Sigmoid colon (tissue), 7 donors: ENCODE measurements around the gene PRICKLE3. TPM values are rescaled to one million over a fixed set of nuclear protein-coding genes. Genes with fewer than 3 reads are reported as not detected.

Source experiments
- DNase-seq: peaks from one replicate; pipeline ENCODE4 v3.0.0-alpha.2; 2019
- H3K27ac ChIP-seq, 4 donors: fragments of 200-600 bp; sonication (generic); one replicate each; pipeline ENCODE4 v1.5.1; 2016 to 2019; ENCODE audit warnings: mild to moderate bottlenecking in 1 of 4
- H3K27me3 ChIP-seq, 3 donors: fragments of 200-600 bp; sonication (generic); one replicate each; pipeline ENCODE4 v1.5.1; 2019; ENCODE audit warnings: mild to moderate bottlenecking in 1 of 3
- H3K36me3 ChIP-seq, 4 donors: fragments of 200-600 bp; sonication (generic); one replicate each; pipeline ENCODE4 v1.5.1; 2016 to 2019
- H3K4me1 ChIP-seq, 4 donors: fragments of 200-600 bp; sonication (generic); one replicate each; pipeline ENCODE4 v1.5.1; 2017 to 2019
- H3K4me3 ChIP-seq, 4 donors: fragments of 200-600 bp; sonication (generic); one replicate each; pipeline ENCODE4 v1.5.1; 2017 to 2019; ENCODE audit warnings: mild to moderate bottlenecking in 2 of 4, moderate library complexity in 1 of 4
- H3K9me3 ChIP-seq, 4 donors: fragments of 200-600 bp in 3 of 4; sonication (generic) in 3 of 4; one replicate each; pipeline versions ENCODE4 v1.5.1 to v1.6.1; 2013 to 2019
- EP300 ChIP-seq, 4 donors: sonication (generic); formaldehyde crosslinking; IDR thresholded peaks; one replicate each; pipeline ENCODE4 v1.6.1; 2017; ENCODE audit warnings: antibody characterized with exemption in 4 of 4
- POLR2A ChIP-seq, 2 donors: fragments of 450-650 bp; IDR thresholded peaks; one replicate each; pipeline ENCODE4 v1.6.1; 2016; ENCODE audit warnings: antibody characterized with exemption in 2 of 2, mild to moderate bottlenecking in 2 of 2, moderate library complexity in 2 of 2
- POLR2AphosphoS5 ChIP-seq, 4 donors: sonication (generic); formaldehyde crosslinking; IDR thresholded peaks; one replicate each; pipeline ENCODE4 v1.6.1; 2017; ENCODE audit warnings: antibody characterized with exemption in 4 of 4
- WGBS, 2 donors: extraction: QIAGEN DNeasy Blood & Tissue Kit; methylation state at CpG; one replicate each; pipeline ENCODE4 v1.1.7; 2013; 5-methylcytosine and 5-hydroxymethylcytosine counted together
- intact Hi-C: fragments of 100-400 bp; cut with DNase I; formaldehyde crosslinking; loops from one replicate; pipeline ENCODE4 v1.15.1; 2023
- polyA plus RNA-seq, 3 donors: library from polyadenylated mRNA; stranded (reverse); fragments of 200-250 nt; gene quantifications; one replicate each; pipeline ENCODE4 v1.2.3, GENCODE V29; 2013
- total RNA-seq, 4 donors: library from RNA; depleted of rRNA; stranded (reverse); fragments of >200 nt; gene quantifications; one replicate each; pipeline ENCODE4 v1.1.0, GENCODE V29; 2016
- TF ChIP-seq, protein P1 (sequence below), 4 experiments: fragments of 450-650 bp in 3 of 4; fragments of 200-600 bp in 1 of 4; IDR thresholded peaks; one replicate each; pipeline ENCODE4 v1.5.1; 2016 to 2019; ENCODE audit warnings: antibody characterized with exemption in 4 of 4, mild to moderate bottlenecking in 3 of 4, moderate library complexity in 2 of 4
- donor health status: healthy with polysubstance abuse.
- donor health status: Bipolar disorder and iron deficiency.
- donor health status: healthy.

Gene PRICKLE3
- total and polyA plus RNA-seq, 7 donors: 4.8 to 13.0 (median 8.9) TPM

DNA sequence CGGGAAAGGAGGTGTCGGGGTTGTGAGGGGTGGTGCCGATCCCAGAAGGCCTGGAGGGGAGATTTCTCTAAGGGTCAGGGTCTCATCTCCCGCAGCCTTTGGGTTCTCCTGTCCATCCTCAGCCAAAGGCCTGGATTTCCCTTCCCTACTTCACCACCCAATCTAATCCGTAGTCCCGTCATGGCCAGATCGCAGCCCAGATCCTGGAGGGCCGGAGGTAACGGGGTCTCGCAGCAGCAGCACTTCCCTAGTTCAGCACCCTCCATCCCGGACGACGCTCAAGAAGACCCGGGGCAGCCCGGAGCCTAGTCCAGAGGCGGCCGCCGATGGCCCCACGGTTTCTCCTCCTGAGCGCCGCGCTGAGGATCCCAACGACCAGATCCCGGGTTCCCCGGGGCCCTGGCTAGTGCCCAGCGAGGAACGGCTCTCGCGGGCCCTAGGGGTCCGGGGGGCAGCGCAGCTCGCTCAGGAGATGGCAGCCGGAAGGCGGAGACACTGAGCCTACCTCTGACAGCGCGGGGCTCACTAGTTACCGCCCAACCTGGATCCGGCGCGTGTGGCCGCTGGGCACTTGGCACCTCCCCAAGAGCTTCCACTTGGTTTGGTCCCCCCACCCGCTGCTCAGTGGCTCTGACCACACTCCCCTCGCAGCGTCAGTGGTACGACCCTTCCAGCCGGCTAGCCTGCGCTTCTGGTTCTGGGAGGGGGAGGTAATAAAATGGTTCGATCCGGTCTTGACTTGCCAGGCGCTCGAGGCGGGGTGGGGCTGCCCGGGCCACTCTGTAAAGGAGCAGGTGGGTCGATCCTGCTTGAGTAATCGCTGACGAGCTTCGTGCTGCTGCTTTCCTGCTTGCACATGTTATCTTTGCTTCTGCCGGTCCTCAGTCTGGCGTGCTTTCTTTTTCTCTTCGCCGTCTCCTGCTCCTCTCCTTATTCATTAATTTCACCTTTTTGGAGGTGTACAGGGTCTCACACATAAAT is 20.0 kb downstream of the PRICKLE3 start:
- H3K27ac ChIP-seq: peak overlapping the region; percentile 89 to 92 (median 91)
- DNase-seq: peak; percentile 93
- no peaks in the 10 kb centered on the region for H3K27me3 ChIP-seq
- intact Hi-C loops: loop anchor here (10.0 kb wide), 1 partner anchor 121 kb away; the partner anchor contains the start of gene TFE3
- H3K9me3 ChIP-seq: no peaks in the 10 kb centered on the region
- H3K36me3 ChIP-seq: no peaks in the 10 kb centered on the region
- peak in 3 of 4 donors; percentile 30 to 65 (median 49) for TF ChIP-seq POLR2AphosphoS5 (IDR thresholded peaks at IDR 0.05)
- TF ChIP-seq, protein P1, sequence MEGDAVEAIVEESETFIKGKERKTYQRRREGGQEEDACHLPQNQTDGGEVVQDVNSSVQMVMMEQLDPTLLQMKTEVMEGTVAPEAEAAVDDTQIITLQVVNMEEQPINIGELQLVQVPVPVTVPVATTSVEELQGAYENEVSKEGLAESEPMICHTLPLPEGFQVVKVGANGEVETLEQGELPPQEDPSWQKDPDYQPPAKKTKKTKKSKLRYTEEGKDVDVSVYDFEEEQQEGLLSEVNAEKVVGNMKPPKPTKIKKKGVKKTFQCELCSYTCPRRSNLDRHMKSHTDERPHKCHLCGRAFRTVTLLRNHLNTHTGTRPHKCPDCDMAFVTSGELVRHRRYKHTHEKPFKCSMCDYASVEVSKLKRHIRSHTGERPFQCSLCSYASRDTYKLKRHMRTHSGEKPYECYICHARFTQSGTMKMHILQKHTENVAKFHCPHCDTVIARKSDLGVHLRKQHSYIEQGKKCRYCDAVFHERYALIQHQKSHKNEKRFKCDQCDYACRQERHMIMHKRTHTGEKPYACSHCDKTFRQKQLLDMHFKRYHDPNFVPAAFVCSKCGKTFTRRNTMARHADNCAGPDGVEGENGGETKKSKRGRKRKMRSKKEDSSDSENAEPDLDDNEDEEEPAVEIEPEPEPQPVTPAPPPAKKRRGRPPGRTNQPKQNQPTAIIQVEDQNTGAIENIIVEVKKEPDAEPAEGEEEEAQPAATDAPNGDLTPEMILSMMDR (IDR thresholded peaks at IDR 0.05): peak in 2 of 4 experiments; percentile 16 to 20
- TF ChIP-seq POLR2A (IDR thresholded peaks at IDR 0.05): peak in 1 of 2 donors; percentile 10
- TF ChIP-seq EP300 (IDR thresholded peaks at IDR 0.05): no peak
- peaks cover 0 to 13% (median 13%) of the 10 kb centered on the region in 4 donors for H3K4me1 ChIP-seq
- WGBS, 2 donors: 10 to 24% methylated on average over 61 of the region's 61 CpGs
- peak overlapping the region; percentile 21 to 48 (median 44) for H3K4me3 ChIP-seq

DNA sequence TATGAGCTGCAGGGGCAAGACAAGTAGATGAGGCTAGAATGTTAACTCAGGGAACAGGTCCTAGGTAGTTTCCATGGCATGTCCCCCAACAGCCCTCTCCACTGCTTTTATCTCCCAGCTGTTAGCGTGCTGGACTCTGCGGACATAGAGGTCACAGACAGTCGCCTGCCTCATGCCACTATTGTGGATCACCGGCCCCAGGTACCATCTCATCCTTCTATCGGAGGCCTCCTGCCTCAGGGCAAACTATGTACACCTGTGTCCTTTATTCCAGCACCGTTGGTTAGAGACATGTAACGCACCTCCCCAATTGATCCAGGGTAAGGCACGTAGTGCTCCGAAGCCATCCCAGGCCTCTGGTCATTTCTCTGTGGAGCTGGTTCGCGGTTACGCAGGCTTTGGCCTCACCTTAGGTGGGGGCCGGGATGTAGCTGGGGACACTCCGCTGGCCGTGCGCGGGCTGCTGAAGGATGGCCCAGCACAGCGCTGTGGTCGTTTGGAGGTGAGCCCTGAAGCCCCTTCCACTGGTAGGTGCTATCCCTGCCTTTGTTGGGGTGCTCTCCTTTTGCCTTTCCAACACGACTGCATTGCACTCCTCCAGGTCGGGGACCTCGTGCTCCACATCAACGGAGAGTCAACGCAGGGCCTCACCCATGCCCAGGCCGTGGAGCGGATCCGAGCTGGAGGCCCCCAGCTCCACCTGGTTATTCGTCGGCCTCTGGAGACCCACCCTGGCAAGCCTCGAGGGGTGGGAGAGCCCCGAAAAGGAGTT is 21.4 kb downstream of the PRICKLE3 start:
- intact Hi-C loops: loop anchor here (10.0 kb wide), 1 partner anchor 120 kb away; the partner anchor contains the start of gene TFE3
- no peak for DNase-seq

DNA sequence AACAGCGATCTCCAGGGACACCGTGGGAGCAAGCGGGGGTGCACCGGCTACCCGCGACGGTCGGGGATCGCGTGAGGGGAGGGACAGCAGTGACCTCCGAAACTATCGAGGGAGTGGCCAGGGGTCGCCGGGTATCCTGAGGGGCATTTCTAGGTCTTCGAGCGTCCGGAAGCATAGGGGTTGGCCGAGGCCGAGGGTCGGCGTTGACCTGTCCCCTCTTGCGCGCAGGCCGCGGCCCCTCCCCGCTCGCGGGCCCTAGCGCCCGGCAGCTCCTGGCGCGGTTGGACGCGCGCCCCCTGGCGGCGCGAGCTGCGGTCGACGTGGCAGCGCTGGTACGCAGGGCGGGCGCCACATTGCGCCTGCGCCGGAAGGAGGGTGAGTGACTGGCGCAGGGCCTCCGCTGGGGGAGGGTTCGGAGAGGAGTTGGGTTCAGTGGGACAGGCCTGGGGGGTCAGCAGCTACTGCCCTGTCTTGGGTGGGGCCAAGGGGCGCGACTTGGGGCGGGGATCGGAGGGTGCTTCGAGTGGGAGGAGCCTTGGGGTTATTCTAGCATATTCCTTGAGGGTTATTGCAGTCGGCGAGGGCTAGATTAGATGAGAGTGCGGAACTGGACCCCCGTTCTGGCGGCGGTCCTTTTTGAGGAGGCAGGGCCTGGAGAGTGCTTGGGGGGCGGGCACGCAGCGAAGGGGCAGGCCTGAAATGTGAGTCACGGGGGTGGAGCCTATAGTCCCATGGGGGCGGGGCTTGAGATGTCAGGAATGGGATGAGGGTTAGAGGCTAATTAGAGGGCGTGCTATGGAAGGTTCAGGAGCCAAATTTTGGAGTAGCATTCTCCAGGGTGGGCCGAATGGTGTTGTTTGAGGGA is 22.4 kb downstream of the PRICKLE3 start:
- 1% methylated on average over 69 of the region's 69 CpGs for WGBS, 2 donors
- no peak for TF ChIP-seq POLR2A (IDR thresholded peaks at IDR 0.05)
- peak in 3 of 4 donors; percentile 27 to 75 (median 69) for TF ChIP-seq POLR2AphosphoS5 (IDR thresholded peaks at IDR 0.05)
- TF ChIP-seq, protein P1 (IDR thresholded peaks at IDR 0.05): peak in 2 of 4 experiments; percentile 23 to 76
- TF ChIP-seq EP300 (IDR thresholded peaks at IDR 0.05): no peak

More for the DNA sequence above, 21.4 kb downstream of the PRICKLE3 start:
- peaks cover 0 to 13% (median 11%) of the 10 kb centered on the region in 4 donors for H3K4me1 ChIP-seq
- WGBS, 2 donors: 87 to 94% methylated on average over 31 of the region's 31 CpGs
- no peaks in the 10 kb centered on the region for H3K36me3 ChIP-seq
- no peak overlapping the region for H3K4me3 ChIP-seq
- no peaks in the 10 kb centered on the region for H3K9me3 ChIP-seq
- TF ChIP-seq EP300 (IDR thresholded peaks at IDR 0.05) (no peak), POLR2AphosphoS5 (IDR thresholded peaks at IDR 0.05) (no peak), POLR2A (IDR thresholded peaks at IDR 0.05) (no peak)
- TF ChIP-seq, protein P1 (IDR thresholded peaks at IDR 0.05): no peak
- no peaks in the 10 kb centered on the region for H3K27me3 ChIP-seq
- H3K27ac ChIP-seq: peak overlapping the region; percentile 89 to 92 (median 91)

DNA sequence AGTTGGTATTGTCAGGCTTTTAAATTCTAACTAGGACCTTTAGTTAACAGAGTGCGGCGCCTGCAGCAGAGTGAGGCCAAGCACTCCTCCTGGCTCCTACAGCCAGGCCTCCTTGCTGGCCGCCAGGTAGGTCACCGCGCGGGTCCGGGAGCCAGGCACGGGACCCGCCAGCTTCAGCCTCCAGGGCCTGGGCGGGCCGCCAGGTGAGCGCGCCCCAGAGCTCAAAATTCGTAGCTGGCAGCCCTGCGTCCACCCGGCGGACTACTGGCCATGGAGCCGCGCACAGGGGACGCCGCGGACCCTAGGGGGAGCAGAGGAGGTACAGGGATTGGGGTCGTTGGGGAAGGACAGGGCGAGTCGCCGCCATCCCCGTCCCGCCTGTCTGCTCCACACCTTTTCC is 23.6 kb downstream of the PRICKLE3 start, which contains the start of gene MAGIX:
TSS of gene MAGIX (plus strand) at position 139 of the 400 bp plus-strand sequence. CDS start at position 271, 132 bp downstream.
- peaks cover 0 to 13% (median 6%) of the 10 kb centered on the region in 4 donors for H3K4me1 ChIP-seq
- H3K9me3 ChIP-seq: no peaks in the 10 kb centered on the region
- H3K27me3 ChIP-seq: no peaks in the 10 kb centered on the region
- no peaks in the 10 kb centered on the region for H3K36me3 ChIP-seq
- intact Hi-C loops: loop anchor here (10.0 kb wide), 1 partner anchor 118 kb away; the partner anchor contains the start of gene TFE3
- no peak for DNase-seq
- H3K27ac ChIP-seq: peak within 1 kb of the TSS; percentile 89 to 92 (median 91)
- WGBS, 2 donors: 62 to 77% methylated on average over 28 of the region's 28 CpGs
- TF ChIP-seq, protein P1 (IDR thresholded peaks at IDR 0.05): no peak
- no peak for TF ChIP-seq POLR2AphosphoS5 (IDR thresholded peaks at IDR 0.05)
- TF ChIP-seq POLR2A (IDR thresholded peaks at IDR 0.05): no peak
- TF ChIP-seq EP300 (IDR thresholded peaks at IDR 0.05): no peak
- peak within 1 kb of the TSS; percentile 14 to 45 (median 40) for H3K4me3 ChIP-seq

More for the DNA sequence above, 22.4 kb downstream of the PRICKLE3 start:
- DNase-seq: peak; percentile 94
- peak overlapping the region; percentile 89 to 92 (median 91) for H3K27ac ChIP-seq
- H3K9me3 ChIP-seq: no peaks in the 10 kb centered on the region
- H3K4me1 ChIP-seq: peaks cover 0 to 13% (median 11%) of the 10 kb centered on the region in 4 donors
- intact Hi-C loops: loop anchor here (10.0 kb wide), 1 partner anchor 119 kb away; the partner anchor contains the start of gene TFE3
- no peaks in the 10 kb centered on the region for H3K36me3 ChIP-seq
- H3K4me3 ChIP-seq: peak overlapping the region; percentile 14 to 45 (median 40)
- H3K27me3 ChIP-seq: no peaks in the 10 kb centered on the region
